GM08714 (cell line): ENCODE measurements around the gene DNTT.

Source experiments
- H3K4me3 ChIP-seq: fragments of 200-500 bp; sonication (Bioruptor generic); 2 replicates; pipeline ENCODE4 v1.5.1; 2014; ENCODE audit warnings: mild to moderate bottlenecking, low read length, inconsistent platforms
- ZNF274 ChIP-seq: IDR thresholded peaks from 2 replicates; pipeline ENCODE4 v1.6.1; 2012; ENCODE audit warnings: mild to moderate bottlenecking, low read depth, low read length

Gene DNTT

DNA sequence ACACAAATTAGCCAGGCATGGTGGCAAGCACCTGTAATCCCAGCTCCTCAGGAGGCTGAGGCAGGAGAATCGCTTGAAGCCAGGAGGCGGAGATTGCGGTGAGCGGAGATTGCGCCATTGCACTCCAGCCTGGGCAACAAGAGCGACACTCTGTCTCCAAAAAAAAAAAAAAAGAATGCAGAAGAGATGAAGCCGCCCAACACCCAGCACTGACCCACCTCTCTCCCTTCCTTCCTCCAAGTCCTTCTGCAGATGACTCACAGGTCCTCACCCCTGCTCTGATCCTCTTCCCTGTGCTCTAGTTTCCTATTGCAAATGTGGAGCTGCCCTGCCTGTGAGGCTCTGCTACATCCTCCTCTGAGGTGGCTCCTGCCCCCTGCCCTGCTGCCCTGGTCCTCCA lies 76.6 kb downstream of the DNTT start:
- no peak for TF ChIP-seq ZNF274

DNA sequence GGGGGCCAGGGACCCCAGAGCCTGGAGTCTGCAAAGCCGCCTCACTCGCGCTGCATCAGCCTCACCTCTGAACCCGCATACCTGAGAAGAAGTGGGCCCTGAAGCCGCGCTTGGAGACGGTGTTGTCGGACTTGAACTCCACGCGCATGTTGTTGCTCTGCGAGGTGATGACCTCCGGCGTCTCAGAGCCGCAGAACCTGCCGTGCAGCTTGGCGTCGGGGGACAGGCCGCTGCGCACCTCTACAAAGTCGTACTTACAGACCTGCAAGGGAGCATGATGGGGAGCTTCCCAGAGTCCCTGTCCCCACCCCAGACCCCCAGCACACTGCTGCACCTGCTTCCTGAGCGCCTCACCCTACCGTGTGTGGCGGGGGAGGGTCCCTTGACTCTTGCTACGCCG lies 80.3 kb downstream of the DNTT start:
- no peak overlapping the region for H3K4me3 ChIP-seq
- TF ChIP-seq ZNF274, result no peak

More for the DNA sequence above, 76.6 kb downstream of the DNTT start:
- no peak overlapping the region for H3K4me3 ChIP-seq

DNA sequence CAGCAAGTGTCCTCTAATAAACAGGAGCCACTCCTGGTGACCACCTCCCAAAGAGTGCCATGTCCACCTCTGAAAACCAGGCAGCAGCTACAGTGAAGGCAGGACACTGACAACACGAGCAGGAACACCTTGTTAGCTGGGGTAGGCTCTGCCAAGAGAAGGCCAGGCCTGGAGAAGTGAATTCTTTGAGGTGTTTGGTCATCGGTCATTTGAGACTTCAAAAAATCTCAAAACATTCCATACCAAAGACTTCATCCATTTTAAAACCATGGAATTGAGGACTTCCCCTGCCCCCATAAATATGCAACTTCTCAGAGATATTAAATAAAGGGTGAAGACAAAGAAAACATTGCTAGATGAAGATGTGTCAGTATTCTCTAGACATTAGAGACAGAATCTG lies 82.9 kb downstream of the DNTT start:
- no peak for TF ChIP-seq ZNF274

DNA sequence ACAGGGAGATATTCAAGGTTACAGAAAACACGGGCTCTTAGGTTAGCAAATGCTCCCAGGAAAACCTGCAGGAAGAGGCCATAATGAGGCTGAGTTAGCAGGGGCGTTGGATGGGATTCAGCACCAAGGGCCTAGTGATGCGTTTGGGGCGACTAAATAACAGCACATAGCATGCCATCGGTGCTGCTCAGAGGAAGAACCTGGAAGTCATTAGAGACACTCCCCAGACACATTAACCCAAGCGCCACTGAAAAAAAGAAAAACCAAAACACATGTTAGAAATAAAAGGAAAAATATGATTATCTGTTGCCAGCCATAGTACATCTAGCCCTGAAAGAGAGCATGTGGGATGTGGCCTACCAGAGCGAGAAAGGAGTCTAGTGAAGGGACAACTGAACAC lies 83.4 kb downstream of the DNTT start:
- no peak for TF ChIP-seq ZNF274
- no peak overlapping the region for H3K4me3 ChIP-seq

More for the DNA sequence above, 82.9 kb downstream of the DNTT start:
- H3K4me3 ChIP-seq, result no peak overlapping the region
